Trophoblast cell (in vitro differentiated cells and primary cell): Measurements from ENCODE around the gene SPC25. TPM values are rescaled to one million over a fixed set of nuclear protein-coding genes. Genes with fewer than 3 reads are reported as not detected.

Source experiments
- DNase-seq, 2 donors: peaks; one replicate each; pipeline ENCODE4 v3.0.0-alpha.2; 2016
- H2AFZ ChIP-seq: 2 replicates; pipeline ENCODE4 v1.6.1; 2013; ENCODE audit warnings: low read length, moderate library complexity, mild to moderate bottlenecking; ENCODE audit not compliant: insufficient read depth, poor library complexity
- H2AK5ac ChIP-seq: 2 replicates; pipeline ENCODE4 v1.6.1; 2013; ENCODE audit warnings: mild to moderate bottlenecking, low read length
- H2BK120ac ChIP-seq: 2 replicates; pipeline ENCODE4 v1.6.1; 2013; ENCODE audit warnings: low read length, mild to moderate bottlenecking, moderate library complexity; ENCODE audit not compliant: insufficient read depth, poor library complexity
- H2BK12ac ChIP-seq: 2 replicates; pipeline ENCODE4 v1.6.1; 2013; ENCODE audit warnings: mild to moderate bottlenecking, low read length, moderate library complexity
- H2BK5ac ChIP-seq: 2 replicates; pipeline ENCODE4 v1.6.1; 2013; ENCODE audit warnings: low read length, low read depth, moderate library complexity, mild to moderate bottlenecking; ENCODE audit not compliant: poor library complexity
- H3K14ac ChIP-seq: 2 replicates; pipeline ENCODE4 v1.6.1; 2013; ENCODE audit warnings: mild to moderate bottlenecking, low read length
- H3K18ac ChIP-seq: 2 replicates; pipeline ENCODE4 v1.6.1; 2013; ENCODE audit warnings: mild to moderate bottlenecking, low read length
- H3K23ac ChIP-seq: 2 replicates; pipeline ENCODE4 v1.6.1; 2013; ENCODE audit warnings: low read length
- H3K27ac ChIP-seq: 2 replicates; pipeline ENCODE4 v1.5.1; 2013; ENCODE audit warnings: low read depth, mild to moderate bottlenecking, inconsistent platforms, low read length, moderate library complexity
- H3K27me3 ChIP-seq: 2 replicates; pipeline ENCODE4 v1.6.1; 2013; ENCODE audit warnings: inconsistent platforms, mild to moderate bottlenecking, low read length, moderate library complexity; ENCODE audit not compliant: insufficient read depth
- H3K36me3 ChIP-seq, 2 experiments: 1 replicate in 1 of 2; 2 replicates in 1 of 2; pipeline ENCODE4 v1.6.1; 2013; ENCODE audit warnings: low read length in 2 of 2, mild to moderate bottlenecking in 2 of 2, moderate library complexity in 1 of 2; ENCODE audit not compliant: insufficient read depth in 2 of 2, control insufficient read depth in 1 of 2
- H3K4ac ChIP-seq: 2 replicates; pipeline ENCODE4 v1.6.1; 2013; ENCODE audit warnings: low read depth, mild to moderate bottlenecking, low read length, moderate library complexity
- H3K4me1 ChIP-seq, 2 experiments: 1 replicate in 1 of 2; 2 replicates in 1 of 2; pipeline ENCODE4 v1.6.1; 2013; ENCODE audit warnings: low read length in 2 of 2, mild to moderate bottlenecking in 2 of 2, moderate library complexity in 1 of 2; ENCODE audit not compliant: insufficient read depth in 2 of 2, control insufficient read depth in 1 of 2
- H3K4me2 ChIP-seq: 2 replicates; pipeline ENCODE4 v1.6.1; 2013; ENCODE audit warnings: inconsistent platforms, mild to moderate bottlenecking, low read length, moderate library complexity
- H3K4me3 ChIP-seq: 2 replicates; pipeline ENCODE4 v1.5.1; 2013; ENCODE audit warnings: mild to moderate bottlenecking, low read depth, low read length, inconsistent platforms
- H3K79me1 ChIP-seq: one replicate; pipeline ENCODE4 v1.6.1; 2013; ENCODE audit warnings: low read length
- H3K79me2 ChIP-seq: 2 replicates; pipeline ENCODE4 v1.6.1; 2013; ENCODE audit warnings: low read length, mild to moderate bottlenecking; ENCODE audit not compliant: control insufficient read depth, insufficient read depth, poor library complexity
- H3K9ac ChIP-seq: 2 replicates; pipeline ENCODE4 v1.6.1; 2013; ENCODE audit warnings: mild to moderate bottlenecking, low read length
- H3K9me3 ChIP-seq: 2 replicates; pipeline ENCODE4 v1.6.1; 2013; ENCODE audit warnings: low read depth, mild to moderate bottlenecking, control low read depth, inconsistent platforms, low read length; ENCODE audit not compliant: insufficient read depth
- H4K12ac ChIP-seq: 2 replicates; pipeline ENCODE4 v1.6.1; 2013; ENCODE audit warnings: low read depth, mild to moderate bottlenecking, low read length, moderate library complexity
- H4K8ac ChIP-seq: 2 replicates; pipeline ENCODE4 v1.6.1; 2013; ENCODE audit warnings: low read depth, mild to moderate bottlenecking, low read length, moderate library complexity
- H4K91ac ChIP-seq: one replicate; pipeline ENCODE4 v1.6.1; 2013; ENCODE audit warnings: low read depth, mild to moderate bottlenecking, low read length, moderate library complexity
- WGBS: extraction: QIAGEN DNeasy Blood & Tissue Kit; methylation state at CpG from one replicate; pipeline ENCODE4 v1.1.7; 2013; ENCODE audit warnings: missing lambda C conversion rate; ENCODE audit not compliant: insufficient read length, insufficient coverage; ENCODE audit errors: extremely low coverage; 5-methylcytosine and 5-hydroxymethylcytosine counted together
- polyA plus RNA-seq: library from polyadenylated mRNA; stranded (reverse); fragments of 200-250 nt; gene quantifications from 2 replicates; pipeline ENCODE4 v1.2.3, GENCODE V29; 2013

SPC25 gene, protein sequence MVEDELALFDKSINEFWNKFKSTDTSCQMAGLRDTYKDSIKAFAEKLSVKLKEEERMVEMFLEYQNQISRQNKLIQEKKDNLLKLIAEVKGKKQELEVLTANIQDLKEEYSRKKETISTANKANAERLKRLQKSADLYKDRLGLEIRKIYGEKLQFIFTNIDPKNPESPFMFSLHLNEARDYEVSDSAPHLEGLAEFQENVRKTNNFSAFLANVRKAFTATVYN
- 17.1 and 19.3 TPM in 2 replicates for polyA plus RNA-seq

DNA sequence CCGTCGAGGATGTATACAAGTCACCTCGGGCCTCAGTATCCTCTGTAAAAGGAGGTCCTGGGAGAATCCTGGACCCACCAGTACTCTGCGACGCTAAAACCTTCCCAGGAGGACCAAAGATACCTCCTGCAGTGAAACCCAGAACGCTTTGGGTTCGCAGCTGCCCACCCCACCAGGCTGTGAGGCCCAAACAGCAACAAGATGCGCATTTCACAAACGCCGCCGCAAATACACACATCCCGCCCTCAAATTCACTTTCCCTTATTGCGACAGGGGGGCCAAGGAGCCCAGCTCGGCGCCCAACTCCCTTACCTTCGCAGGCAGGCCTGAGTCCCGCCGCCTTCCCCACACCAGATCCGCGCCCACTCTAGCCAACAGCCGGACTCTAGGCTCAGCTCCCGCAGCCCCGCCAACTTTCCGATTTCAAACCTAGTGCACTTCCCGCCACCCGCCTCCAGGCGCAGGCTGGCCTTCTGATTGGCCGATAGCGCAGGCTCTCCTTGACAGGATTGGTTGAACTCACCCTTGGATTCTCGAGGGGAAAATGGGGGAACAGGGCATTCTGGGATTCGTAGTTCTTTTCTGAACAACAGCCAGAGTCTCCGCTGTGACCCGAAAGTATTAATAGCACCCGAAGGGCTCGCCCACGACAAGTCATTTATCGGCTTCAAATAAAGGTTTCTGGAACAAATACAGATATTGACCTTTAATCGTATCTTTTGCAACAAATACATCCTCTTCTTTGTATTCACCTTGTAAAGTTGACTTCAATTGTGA lies at the start of gene SPC25:
SPC25 (minus strand) TSS at position 425 of the 777 bp plus-strand sequence. CDS start 911 bp downstream, outside the sequence.
- Histone ChIP-seq H4K91ac (no peak within 1 kb of the TSS), H3K4ac (peak within 1 kb of the TSS; percentile 44), H3K79me2 (peaks cover 2% of the 10 kb centered on the region), H3K4me2 (peak within 1 kb of the TSS; percentile 90), H3K9me3 (peaks cover 4% of the 10 kb centered on the region), H2BK120ac (no peak within 1 kb of the TSS), H3K4me3 (peak within 1 kb of the TSS; percentile 92), H3K9ac (peak within 1 kb of the TSS; percentile 77), H3K14ac (peak within 1 kb of the TSS; percentile 71), H3K36me3 (peaks cover 3 to 5% of the 10 kb centered on the region in 2 experiments), H3K4me1 (peaks cover 0 to 5% of the 10 kb centered on the region in 2 experiments), H4K12ac (peak within 1 kb of the TSS; percentile 0), H4K8ac (peak within 1 kb of the TSS; percentile 62), H2AK5ac (no peak within 1 kb of the TSS), H3K27me3 (no peaks in the 10 kb centered on the region), H2BK12ac (no peak within 1 kb of the TSS), H3K23ac (no peak within 1 kb of the TSS), H2BK5ac (no peak within 1 kb of the TSS), H3K18ac (peak within 1 kb of the TSS; percentile 14), H3K79me1 (no peaks in the 10 kb centered on the region), H2AFZ (peak within 1 kb of the TSS; percentile 97), H3K27ac (no peak within 1 kb of the TSS)
- peak; percentile 77 to 91 for DNase-seq
- WGBS: no CpG with 5 or more reads among the region's 38 CpGs

DNA sequence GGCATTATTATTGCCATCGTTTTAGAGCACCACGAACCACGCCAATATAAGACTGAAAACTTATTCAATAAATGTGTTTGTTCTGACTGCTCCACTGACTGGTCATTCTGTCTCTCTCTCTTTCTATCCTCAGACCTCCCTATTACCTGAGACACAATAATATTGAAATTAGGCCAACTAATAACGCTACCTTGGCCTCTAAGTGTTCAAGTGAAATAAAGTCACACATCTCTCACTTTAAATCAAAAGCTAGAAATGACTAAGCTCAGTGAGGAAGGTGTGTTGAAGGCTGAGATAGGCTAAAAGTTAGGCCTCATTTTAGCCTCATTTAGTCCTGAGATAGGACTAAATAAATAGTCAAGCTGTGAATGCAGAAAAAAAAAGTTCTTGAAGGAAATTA lies 49.7 kb upstream of the SPC25 start:
- Histone ChIP-seq H4K91ac (no peak overlapping the region), H3K27ac (no peak overlapping the region), H3K14ac (no peak overlapping the region)

DNA sequence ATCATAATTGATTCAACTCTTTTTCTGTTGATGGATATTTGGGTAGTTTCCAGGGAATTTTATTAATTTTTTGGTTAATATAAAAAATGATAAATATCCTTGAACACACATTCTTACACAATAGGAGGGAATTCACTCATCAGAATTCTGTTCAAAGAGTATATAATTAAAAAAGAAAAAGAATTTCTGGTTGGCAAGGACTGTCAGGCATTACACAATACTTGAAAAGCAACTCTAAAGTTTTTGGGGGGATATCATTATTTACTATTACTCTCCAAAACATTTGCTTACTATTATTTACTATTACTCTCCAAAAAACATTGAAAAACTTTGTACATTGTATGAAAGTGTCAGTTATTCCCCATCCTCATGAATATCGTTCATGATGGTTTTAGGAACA lies 48.8 kb upstream of the SPC25 start:
- H2BK12ac ChIP-seq: no peak overlapping the region
- H3K79me2 ChIP-seq: no peaks in the 10 kb centered on the region
- H3K9me3 ChIP-seq: peaks cover 1% of the 10 kb centered on the region
- WGBS: no CpG with 5 or more reads among the region's 1 CpG
- no peak overlapping the region for H3K14ac ChIP-seq
- H4K12ac ChIP-seq: no peak overlapping the region
- H2BK120ac ChIP-seq: no peak overlapping the region
- no peak overlapping the region for H3K4ac ChIP-seq
- H3K36me3 ChIP-seq: no peaks in the 10 kb centered on the region
- H4K8ac ChIP-seq: no peak overlapping the region
- no peaks in the 10 kb centered on the region for H3K27me3 ChIP-seq
- H2AFZ ChIP-seq: no peak overlapping the region
- no peaks in the 10 kb centered on the region for H3K79me1 ChIP-seq
- H3K18ac ChIP-seq: no peak overlapping the region
- no peak overlapping the region for H2AK5ac ChIP-seq
- no peak overlapping the region for H3K23ac ChIP-seq
- no peak overlapping the region for H3K4me2 ChIP-seq
- DNase-seq: no peak
- no peak overlapping the region for H3K9ac ChIP-seq
- no peak overlapping the region for H3K27ac ChIP-seq
- H3K4me3 ChIP-seq: no peak overlapping the region
- no peak overlapping the region for H2BK5ac ChIP-seq
- no peaks in the 10 kb centered on the region for H3K4me1 ChIP-seq
- H4K91ac ChIP-seq: no peak overlapping the region

More for the DNA sequence above, 49.7 kb upstream of the SPC25 start:
- Histone ChIP-seq H3K27me3 (no peaks in the 10 kb centered on the region), H3K9ac (no peak overlapping the region), H3K23ac (no peak overlapping the region), H4K8ac (no peak overlapping the region), H3K9me3 (peaks cover 1% of the 10 kb centered on the region), H2AK5ac (no peak overlapping the region), H3K36me3 (no peaks in the 10 kb centered on the region), H2BK12ac (no peak overlapping the region), H3K79me1 (no peaks in the 10 kb centered on the region), H2BK5ac (no peak overlapping the region), H3K4me3 (no peak overlapping the region), H3K79me2 (no peaks in the 10 kb centered on the region), H4K12ac (no peak overlapping the region), H3K4ac (no peak overlapping the region), H2AFZ (no peak overlapping the region), H3K4me2 (no peak overlapping the region), H3K18ac (no peak overlapping the region), H3K4me1 (no peaks in the 10 kb centered on the region), H2BK120ac (no peak overlapping the region)
- no CpG with 5 or more reads among the region's 4 CpGs for WGBS
- no peak for DNase-seq

DNA sequence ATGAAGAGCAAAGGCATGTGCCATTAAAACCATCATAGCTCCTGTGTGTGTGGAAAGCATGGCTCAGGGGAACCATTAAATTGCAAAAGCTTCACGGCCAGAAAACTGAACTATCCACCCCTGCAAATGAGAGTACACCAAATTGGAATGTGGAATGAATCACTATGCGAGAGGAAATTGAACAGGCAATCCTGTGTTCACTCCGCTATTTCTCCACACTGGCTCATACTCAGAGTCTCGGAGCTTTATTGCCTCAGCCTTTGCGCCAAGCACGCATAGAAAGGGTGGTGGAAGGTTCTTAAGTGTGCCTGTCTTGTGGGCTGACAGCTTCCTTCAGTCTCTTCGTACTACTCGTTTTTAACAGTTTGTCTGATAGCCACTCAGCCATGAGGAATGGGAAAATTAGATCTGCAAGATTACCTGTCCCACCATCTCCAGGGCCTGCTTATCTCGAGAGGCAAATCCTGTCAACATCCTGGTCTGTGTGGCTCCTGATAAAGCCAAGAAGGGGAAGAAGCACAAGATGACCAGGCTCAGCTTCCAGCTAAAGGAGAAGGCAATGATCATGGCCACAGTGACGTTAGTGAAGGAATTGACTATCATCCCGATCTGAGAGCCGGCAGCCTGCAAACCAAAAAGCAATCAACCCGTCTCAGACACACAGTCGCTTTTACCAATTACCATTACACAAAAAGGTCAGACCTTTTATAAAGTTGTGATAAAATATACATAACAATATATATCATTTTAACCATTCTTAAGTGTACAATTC lies 45.8 kb upstream of the SPC25 start:
- peaks cover 1% of the 10 kb centered on the region for H3K9me3 ChIP-seq
- H3K4me2 ChIP-seq: no peak overlapping the region
- no peak overlapping the region for H3K27ac ChIP-seq
- no peaks in the 10 kb centered on the region for H3K79me2 ChIP-seq
- H3K14ac ChIP-seq: no peak overlapping the region
- no peak overlapping the region for H3K9ac ChIP-seq
- DNase-seq: peak; percentile 63 to 67
- no CpG with 5 or more reads among the region's 14 CpGs for WGBS
- no peaks in the 10 kb centered on the region for H3K36me3 ChIP-seq
- H2AK5ac ChIP-seq: no peak overlapping the region
- H2BK5ac ChIP-seq: no peak overlapping the region
- no peak overlapping the region for H4K91ac ChIP-seq
- no peaks in the 10 kb centered on the region for H3K4me1 ChIP-seq
- no peak overlapping the region for H3K4me3 ChIP-seq
- no peak overlapping the region for H2AFZ ChIP-seq
- no peaks in the 10 kb centered on the region for H3K79me1 ChIP-seq
- no peaks in the 10 kb centered on the region for H3K27me3 ChIP-seq
- no peak overlapping the region for H4K12ac ChIP-seq
- H4K8ac ChIP-seq: no peak overlapping the region
- H2BK120ac ChIP-seq: no peak overlapping the region
- H3K23ac ChIP-seq: no peak overlapping the region
- H3K18ac ChIP-seq: no peak overlapping the region
- H2BK12ac ChIP-seq: no peak overlapping the region
- H3K4ac ChIP-seq: no peak overlapping the region
